ENCODE measurements around the gene PRPH2. TPM values are rescaled to one million over a fixed set of nuclear protein-coding genes. Genes with fewer than 3 reads are reported as not detected.

The PRPH2 gene
- total and polyA plus RNA-seq, 2 donors from 2014 or later = 0.75 to 1.6 TPM

- Histone ChIP-seq H3K9me3 (ENCODE audit: control insufficient read depth in 2 of 3, insufficient read depth in 1 of 3, low read length in 3 of 3) (no peaks in the 10 kb centered on the region), H3K36me3 (ENCODE audit: control insufficient read depth in 2 of 3, insufficient read depth in 3 of 3, low read length in 3 of 3) (no peaks in the 10 kb centered on the region), H3K27me3 (ENCODE audit: control insufficient read depth, insufficient read depth, low read length) (no peaks in the 10 kb centered on the region), H3K9ac (ENCODE audit: low read length in 3 of 3) (no peak overlapping the region), H3K27ac (ENCODE audit: low read depth in 2 of 2, low read length in 2 of 2) (no peak overlapping the region), H3K4me1 (ENCODE audit: control insufficient read depth in 2 of 3, insufficient read depth in 2 of 3, low read depth in 1 of 3, low read length in 3 of 3) (peaks cover 0 to 5% (median 4%) of the 10 kb centered on the region in 3 donors), H3K4me3 (ENCODE audit: low read length in 3 of 3) (no peak overlapping the region)
- DNase-seq = no peak
- no peak for FAIRE-seq
- intact Hi-C loops (cut with DNase I) = no loop called here
- TF ChIP-seq CTCF (IDR thresholded peaks at IDR 0.05; ENCODE audit: borderline replicate concordance, extremely low read depth, insufficient read depth) = no peak
Observed at GRCh38 chr6:42769051-42769450, 46.7 kb upstream of the PRPH2 start.

DNA sequence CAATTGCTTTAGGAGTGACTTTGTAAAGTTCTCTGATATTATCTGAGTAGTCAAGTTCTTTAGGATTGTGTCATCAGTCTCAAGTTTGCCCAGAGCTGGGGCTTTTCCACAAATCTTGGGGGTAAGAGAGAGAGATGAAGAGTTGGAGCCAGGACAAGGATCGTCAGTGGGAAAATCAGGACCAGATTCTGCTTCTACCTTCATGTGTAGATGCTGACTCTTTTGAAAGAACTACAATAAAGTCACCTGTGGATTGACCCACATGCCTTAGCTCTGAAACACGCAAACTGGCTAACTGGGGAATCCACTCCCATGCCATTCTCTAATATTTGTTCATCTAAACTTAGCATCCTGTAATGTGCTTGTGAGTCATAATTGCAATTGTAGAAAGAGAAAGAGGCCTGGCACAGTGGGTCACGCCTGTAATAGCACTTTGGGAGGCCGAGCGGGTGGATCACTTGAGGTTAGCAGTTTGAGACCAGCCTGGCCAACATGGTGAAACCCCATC is 43.8 kb upstream of the PRPH2 start:
- Histone ChIP-seq H3K27ac (ENCODE audit: low read depth in 2 of 2, low read length in 2 of 2) (no peak overlapping the region), H3K4me1 (ENCODE audit: control insufficient read depth in 2 of 3, insufficient read depth in 2 of 3, low read depth in 1 of 3, low read length in 3 of 3) (peaks cover 0 to 5% (median 0%) of the 10 kb centered on the region in 3 donors), H3K27me3 (ENCODE audit: control insufficient read depth, insufficient read depth, low read length) (no peaks in the 10 kb centered on the region), H3K36me3 (ENCODE audit: control insufficient read depth in 2 of 3, insufficient read depth in 3 of 3, low read length in 3 of 3) (no peaks in the 10 kb centered on the region), H3K9ac (ENCODE audit: low read length in 3 of 3) (no peak overlapping the region), H3K4me3 (ENCODE audit: low read length in 3 of 3) (no peak overlapping the region), H3K9me3 (ENCODE audit: control insufficient read depth in 2 of 3, insufficient read depth in 1 of 3, low read length in 3 of 3) (no peaks in the 10 kb centered on the region)
- FAIRE-seq = no peak
- no peak for TF ChIP-seq CTCF (IDR thresholded peaks at IDR 0.05; ENCODE audit: borderline replicate concordance, extremely low read depth, insufficient read depth)
- DNase-seq = no peak
- intact Hi-C loops (cut with DNase I) = no loop called here

GRCh38 chr6:42764911-42765648 is 42.7 kb upstream of the PRPH2 start:
- no peak for FAIRE-seq
- intact Hi-C loops (cut with DNase I) = no loop called here

More at GRCh38 chr6:42764911-42765648, 42.7 kb upstream of the PRPH2 start:
- H3K9ac ChIP-seq (ENCODE audit: low read length in 3 of 3) = no peak overlapping the region
- H3K4me3 ChIP-seq (ENCODE audit: low read length in 3 of 3) = no peak overlapping the region
- no peaks in the 10 kb centered on the region for H3K36me3 ChIP-seq (ENCODE audit: control insufficient read depth in 2 of 3, insufficient read depth in 3 of 3, low read length in 3 of 3)
- H3K4me1 ChIP-seq (ENCODE audit: control insufficient read depth in 2 of 3, insufficient read depth in 2 of 3, low read depth in 1 of 3, low read length in 3 of 3) = no peaks in the 10 kb centered on the region
- no peaks in the 10 kb centered on the region for H3K9me3 ChIP-seq (ENCODE audit: control insufficient read depth in 2 of 3, insufficient read depth in 1 of 3, low read length in 3 of 3)
- H3K27me3 ChIP-seq (ENCODE audit: control insufficient read depth, insufficient read depth, low read length) = no peaks in the 10 kb centered on the region
- DNase-seq = peak in 1 of 5 donors; percentile 54
- TF ChIP-seq CTCF (IDR thresholded peaks at IDR 0.05; ENCODE audit: borderline replicate concordance, extremely low read depth, insufficient read depth) = no peak
- H3K27ac ChIP-seq (ENCODE audit: low read depth in 2 of 2, low read length in 2 of 2) = no peak overlapping the region

Data from kidney (tissue), 14 donors.